ENCODE measurements around the gene ZSCAN22. TPM values are rescaled to one million over a fixed set of nuclear protein-coding genes. Genes with fewer than 3 reads are reported as not detected.

The ZSCAN22 gene
- total RNA-seq, 1 donor from 2014 or later = 4.6 TPM

- Mint-ChIP-seq H3K4me1 (ENCODE audit: low read depth) (peaks cover 2% of the 10 kb centered on the region), H3K36me3 (ENCODE audit: insufficient read depth) (peaks cover 3% of the 10 kb centered on the region), H3K4me3 (ENCODE audit: low read depth) (no peak overlapping the region), H3K27ac (no peak overlapping the region), H3K27me3 (peaks cover 2% of the 10 kb centered on the region), H3K9me3 (ENCODE audit: low read depth) (no peaks in the 10 kb centered on the region)
- TF ChIP-seq, protein P1, sequence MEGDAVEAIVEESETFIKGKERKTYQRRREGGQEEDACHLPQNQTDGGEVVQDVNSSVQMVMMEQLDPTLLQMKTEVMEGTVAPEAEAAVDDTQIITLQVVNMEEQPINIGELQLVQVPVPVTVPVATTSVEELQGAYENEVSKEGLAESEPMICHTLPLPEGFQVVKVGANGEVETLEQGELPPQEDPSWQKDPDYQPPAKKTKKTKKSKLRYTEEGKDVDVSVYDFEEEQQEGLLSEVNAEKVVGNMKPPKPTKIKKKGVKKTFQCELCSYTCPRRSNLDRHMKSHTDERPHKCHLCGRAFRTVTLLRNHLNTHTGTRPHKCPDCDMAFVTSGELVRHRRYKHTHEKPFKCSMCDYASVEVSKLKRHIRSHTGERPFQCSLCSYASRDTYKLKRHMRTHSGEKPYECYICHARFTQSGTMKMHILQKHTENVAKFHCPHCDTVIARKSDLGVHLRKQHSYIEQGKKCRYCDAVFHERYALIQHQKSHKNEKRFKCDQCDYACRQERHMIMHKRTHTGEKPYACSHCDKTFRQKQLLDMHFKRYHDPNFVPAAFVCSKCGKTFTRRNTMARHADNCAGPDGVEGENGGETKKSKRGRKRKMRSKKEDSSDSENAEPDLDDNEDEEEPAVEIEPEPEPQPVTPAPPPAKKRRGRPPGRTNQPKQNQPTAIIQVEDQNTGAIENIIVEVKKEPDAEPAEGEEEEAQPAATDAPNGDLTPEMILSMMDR (IDR thresholded peaks at IDR 0.05; ENCODE audit: unreplicated experiment) = no peak
- no peak for DNase-seq (ENCODE audit: low spot score, unreplicated experiment)
Observed at GRCh38 chr19:58354478-58355030, 27.8 kb downstream of the ZSCAN22 start.

- Mint-ChIP-seq H3K4me1 (ENCODE audit: low read depth) (peaks cover 2% of the 10 kb centered on the region), H3K36me3 (ENCODE audit: insufficient read depth) (peaks cover 2% of the 10 kb centered on the region)
- TF ChIP-seq, protein P1 (IDR thresholded peaks at IDR 0.05; ENCODE audit: unreplicated experiment) = no peak
Observed at GRCh38 chr19:58355215-58355796, 28.5 kb downstream of the ZSCAN22 start.

DNA sequence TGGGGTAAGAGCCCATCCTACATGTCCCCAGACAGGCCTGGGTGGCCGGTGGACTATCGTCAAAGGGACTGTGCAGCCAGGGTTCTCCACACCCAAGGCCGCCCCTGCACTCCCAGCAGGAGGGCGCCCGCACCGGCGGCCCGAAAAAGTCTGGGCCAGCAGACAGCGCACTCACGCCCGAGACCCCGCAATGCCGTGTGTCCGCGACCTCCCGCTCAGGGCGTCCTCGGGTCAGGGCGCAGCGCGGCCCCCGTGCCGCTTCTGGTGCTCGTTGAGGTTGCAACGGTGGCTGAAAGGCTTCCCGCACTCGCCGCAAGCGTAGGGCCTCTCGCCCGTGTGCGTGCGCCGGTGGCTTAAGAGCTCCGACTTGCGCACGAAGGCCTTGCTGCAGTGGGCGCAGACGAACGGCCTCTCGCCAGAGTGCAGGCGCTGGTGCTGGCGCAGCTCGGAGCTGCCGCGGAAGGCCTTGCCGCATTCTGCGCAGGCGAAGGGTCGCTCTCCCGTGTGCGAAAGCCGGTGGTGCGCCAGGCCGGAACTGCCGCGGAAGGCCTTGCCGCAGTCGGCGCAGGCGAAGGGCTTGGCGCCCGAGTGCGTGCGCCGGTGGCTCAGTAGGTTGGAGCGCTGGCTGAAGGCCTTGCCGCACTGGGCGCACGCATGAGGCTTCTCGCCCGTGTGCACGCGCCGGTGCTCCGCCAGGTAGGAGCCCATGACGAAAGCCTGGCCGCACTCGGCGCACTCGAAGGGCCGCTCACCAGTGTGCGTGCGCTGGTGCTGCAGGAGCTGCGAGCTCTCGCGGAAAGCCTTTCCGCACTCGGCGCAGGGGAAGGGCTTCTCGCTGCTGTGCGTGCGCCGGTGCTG lies 29.3 kb downstream of the ZSCAN22 start:
- DNase-seq (ENCODE audit: low spot score, unreplicated experiment) = no peak
- Mint-ChIP-seq H3K36me3 (ENCODE audit: insufficient read depth) (no peaks in the 10 kb centered on the region), H3K4me1 (ENCODE audit: low read depth) (peaks cover 2% of the 10 kb centered on the region), H3K27ac (no peak overlapping the region), H3K27me3 (no peaks in the 10 kb centered on the region), H3K4me3 (ENCODE audit: low read depth) (no peak overlapping the region), H3K9me3 (ENCODE audit: low read depth) (no peaks in the 10 kb centered on the region)
- TF ChIP-seq, protein P1 (IDR thresholded peaks at IDR 0.05; ENCODE audit: unreplicated experiment) = no peak

More at GRCh38 chr19:58355215-58355796, 28.5 kb downstream of the ZSCAN22 start:
- DNase-seq (ENCODE audit: low spot score, unreplicated experiment) = no peak
- H3K4me3 Mint-ChIP-seq (ENCODE audit: low read depth) = no peak overlapping the region
- H3K27ac Mint-ChIP-seq = no peak overlapping the region
- H3K9me3 Mint-ChIP-seq (ENCODE audit: low read depth) = no peaks in the 10 kb centered on the region
- no peaks in the 10 kb centered on the region for H3K27me3 Mint-ChIP-seq

DNA sequence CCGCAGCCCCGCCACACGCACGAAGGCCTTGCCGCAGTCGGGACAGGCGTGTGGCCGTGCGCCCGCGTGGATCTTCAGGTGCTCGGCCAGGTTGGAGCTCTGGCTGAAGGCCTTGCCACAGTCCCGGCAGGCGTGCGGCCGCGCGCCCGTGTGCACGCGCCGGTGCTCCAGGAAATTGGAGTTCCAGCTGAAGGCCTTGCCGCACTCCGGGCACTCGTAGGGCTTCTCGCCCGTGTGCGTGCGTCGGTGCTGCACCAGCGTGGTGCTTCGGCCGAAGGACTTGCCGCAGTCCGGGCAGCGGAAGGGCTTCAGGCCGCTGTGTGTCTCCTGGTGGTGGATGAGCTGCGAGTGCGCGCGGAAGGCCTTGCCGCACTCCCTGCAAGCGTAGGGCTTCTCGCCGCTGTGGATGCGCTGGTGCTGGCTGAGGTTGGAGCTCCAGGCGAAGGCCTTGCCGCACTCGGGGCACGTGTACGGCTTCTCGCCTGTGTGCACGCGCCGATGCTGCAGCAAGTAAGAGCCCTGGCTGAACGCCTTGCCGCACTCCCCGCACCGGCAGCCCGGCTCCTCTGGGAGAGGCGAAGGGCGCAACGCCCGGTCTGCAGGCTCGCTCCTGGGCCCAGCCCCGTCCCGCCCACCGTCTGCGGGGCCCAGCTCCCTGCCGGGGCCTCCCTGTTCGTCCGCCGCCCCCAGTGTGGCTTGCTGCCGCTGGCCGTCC lies 30.1 kb downstream of the ZSCAN22 start:
- Mint-ChIP-seq H3K9me3 (ENCODE audit: low read depth) (no peaks in the 10 kb centered on the region), H3K4me1 (ENCODE audit: low read depth) (peaks cover 7% of the 10 kb centered on the region), H3K27me3 (no peaks in the 10 kb centered on the region), H3K27ac (no peak overlapping the region), H3K36me3 (ENCODE audit: insufficient read depth) (no peaks in the 10 kb centered on the region), H3K4me3 (ENCODE audit: low read depth) (no peak overlapping the region)
- TF ChIP-seq, protein P1 (IDR thresholded peaks at IDR 0.05; ENCODE audit: unreplicated experiment) = no peak
- no peak for DNase-seq (ENCODE audit: low spot score, unreplicated experiment)

Data from progenitor cell of endocrine pancreas (in vitro differentiated cells).